ENCODE results near the gene PTPN14.

DNA sequence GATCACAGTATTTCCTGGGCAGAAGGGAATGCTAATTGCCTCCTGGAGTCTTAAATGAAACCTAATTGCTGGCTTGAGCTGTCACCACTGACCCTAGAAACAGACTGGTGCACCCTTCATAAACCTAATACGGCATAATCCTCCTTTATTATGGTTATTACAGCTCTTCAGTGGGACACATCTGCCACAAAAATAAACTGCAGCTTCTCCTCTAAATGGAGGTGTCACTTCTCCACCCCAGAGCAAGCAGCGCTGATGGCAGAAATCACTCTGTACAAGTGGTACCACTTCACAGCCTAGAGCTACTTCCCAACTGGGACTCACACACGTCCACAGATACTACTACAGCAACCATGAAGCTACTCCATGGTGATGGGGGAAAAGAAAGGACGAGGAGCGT lies 11.1 kb downstream of the PTPN14 start:
- TF ChIP-seq, protein P1, sequence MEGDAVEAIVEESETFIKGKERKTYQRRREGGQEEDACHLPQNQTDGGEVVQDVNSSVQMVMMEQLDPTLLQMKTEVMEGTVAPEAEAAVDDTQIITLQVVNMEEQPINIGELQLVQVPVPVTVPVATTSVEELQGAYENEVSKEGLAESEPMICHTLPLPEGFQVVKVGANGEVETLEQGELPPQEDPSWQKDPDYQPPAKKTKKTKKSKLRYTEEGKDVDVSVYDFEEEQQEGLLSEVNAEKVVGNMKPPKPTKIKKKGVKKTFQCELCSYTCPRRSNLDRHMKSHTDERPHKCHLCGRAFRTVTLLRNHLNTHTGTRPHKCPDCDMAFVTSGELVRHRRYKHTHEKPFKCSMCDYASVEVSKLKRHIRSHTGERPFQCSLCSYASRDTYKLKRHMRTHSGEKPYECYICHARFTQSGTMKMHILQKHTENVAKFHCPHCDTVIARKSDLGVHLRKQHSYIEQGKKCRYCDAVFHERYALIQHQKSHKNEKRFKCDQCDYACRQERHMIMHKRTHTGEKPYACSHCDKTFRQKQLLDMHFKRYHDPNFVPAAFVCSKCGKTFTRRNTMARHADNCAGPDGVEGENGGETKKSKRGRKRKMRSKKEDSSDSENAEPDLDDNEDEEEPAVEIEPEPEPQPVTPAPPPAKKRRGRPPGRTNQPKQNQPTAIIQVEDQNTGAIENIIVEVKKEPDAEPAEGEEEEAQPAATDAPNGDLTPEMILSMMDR (IDR thresholded peaks at IDR 0.05; ENCODE audit: insufficient read depth, low read length) = no peak
- TF ChIP-seq, protein P2, sequence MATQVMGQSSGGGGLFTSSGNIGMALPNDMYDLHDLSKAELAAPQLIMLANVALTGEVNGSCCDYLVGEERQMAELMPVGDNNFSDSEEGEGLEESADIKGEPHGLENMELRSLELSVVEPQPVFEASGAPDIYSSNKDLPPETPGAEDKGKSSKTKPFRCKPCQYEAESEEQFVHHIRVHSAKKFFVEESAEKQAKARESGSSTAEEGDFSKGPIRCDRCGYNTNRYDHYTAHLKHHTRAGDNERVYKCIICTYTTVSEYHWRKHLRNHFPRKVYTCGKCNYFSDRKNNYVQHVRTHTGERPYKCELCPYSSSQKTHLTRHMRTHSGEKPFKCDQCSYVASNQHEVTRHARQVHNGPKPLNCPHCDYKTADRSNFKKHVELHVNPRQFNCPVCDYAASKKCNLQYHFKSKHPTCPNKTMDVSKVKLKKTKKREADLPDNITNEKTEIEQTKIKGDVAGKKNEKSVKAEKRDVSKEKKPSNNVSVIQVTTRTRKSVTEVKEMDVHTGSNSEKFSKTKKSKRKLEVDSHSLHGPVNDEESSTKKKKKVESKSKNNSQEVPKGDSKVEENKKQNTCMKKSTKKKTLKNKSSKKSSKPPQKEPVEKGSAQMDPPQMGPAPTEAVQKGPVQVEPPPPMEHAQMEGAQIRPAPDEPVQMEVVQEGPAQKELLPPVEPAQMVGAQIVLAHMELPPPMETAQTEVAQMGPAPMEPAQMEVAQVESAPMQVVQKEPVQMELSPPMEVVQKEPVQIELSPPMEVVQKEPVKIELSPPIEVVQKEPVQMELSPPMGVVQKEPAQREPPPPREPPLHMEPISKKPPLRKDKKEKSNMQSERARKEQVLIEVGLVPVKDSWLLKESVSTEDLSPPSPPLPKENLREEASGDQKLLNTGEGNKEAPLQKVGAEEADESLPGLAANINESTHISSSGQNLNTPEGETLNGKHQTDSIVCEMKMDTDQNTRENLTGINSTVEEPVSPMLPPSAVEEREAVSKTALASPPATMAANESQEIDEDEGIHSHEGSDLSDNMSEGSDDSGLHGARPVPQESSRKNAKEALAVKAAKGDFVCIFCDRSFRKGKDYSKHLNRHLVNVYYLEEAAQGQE (IDR thresholded peaks at IDR 0.05; ENCODE audit: insufficient replicate concordance, low read depth) = no peak
- no peak for TF ChIP-seq POLR2AphosphoS5 (IDR thresholded peaks at IDR 0.05; ENCODE audit: low read depth)
